GM04504 (cell line): ENCODE results near the gene THEMIS.

Source experiments
- DNase-seq: peaks from one replicate; pipeline ENCODE4 v3.0.0-alpha.2; 2012; ENCODE audit warnings: low read depth

The THEMIS gene

GRCh38 chr6:127859956-127860355 lies 40.9 kb downstream of the THEMIS start:
- no peak for DNase-seq

GRCh38 chr6:127858727-127859391 lies 42.0 kb downstream of the THEMIS start:
- no peak for DNase-seq

DNA sequence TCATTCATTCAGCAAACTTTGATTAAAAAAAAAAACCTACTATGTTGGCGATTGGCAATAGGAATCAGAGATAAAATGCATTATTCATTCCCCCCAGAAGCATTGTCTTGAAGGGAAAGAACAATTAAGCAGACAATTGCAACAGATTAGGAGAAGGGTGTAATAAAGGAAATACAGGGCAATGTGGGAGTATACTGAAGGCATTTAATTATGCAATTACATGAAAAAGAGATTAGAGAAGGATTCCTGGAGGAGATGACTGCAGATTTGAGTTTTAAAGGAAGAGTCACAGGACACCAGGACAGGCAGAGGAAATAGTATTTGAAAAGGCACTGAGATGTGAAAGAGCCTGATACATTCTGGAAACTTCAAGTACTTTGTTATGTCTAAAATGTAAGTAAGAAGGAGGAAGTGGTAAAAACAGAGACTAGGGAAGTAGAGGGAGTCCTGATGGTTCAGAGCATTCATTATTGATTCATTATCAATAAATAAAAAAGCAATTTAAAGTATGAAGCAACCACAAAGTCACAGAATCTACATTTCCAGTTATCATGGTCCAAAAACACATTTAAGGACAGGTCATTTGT lies 43.7 kb downstream of the THEMIS start:
- DNase-seq = no peak

DNA sequence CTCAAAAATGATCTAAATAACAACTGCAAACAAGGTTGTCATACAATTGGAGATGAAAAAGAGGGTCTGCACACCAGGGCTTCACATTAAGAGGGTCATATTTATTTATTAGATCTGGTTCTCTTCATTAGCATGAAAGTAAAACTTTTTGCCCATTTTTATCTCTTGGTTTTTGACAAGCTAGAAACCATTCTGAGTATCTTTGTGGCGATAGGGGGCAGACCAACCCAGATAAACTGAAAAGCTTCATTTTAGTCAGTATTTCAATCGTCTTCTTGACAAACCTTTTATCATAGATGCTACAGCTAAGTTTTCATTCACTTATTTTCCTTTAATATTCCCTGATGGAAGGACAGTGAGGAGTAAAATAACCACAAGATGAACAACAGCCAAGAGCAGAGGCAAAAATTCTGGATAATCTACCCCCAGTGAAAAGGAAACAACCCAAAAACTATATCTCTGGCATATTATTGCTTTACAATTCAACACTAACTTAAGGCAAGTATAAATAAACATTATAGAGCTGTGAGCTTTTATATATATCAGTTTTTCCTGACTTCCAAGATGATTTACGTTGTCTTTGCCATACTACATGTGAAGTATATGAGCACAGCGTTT lies 45.2 kb downstream of the THEMIS start:
- DNase-seq = no peak

- no peak for DNase-seq
Observed at GRCh38 chr6:127854009-127854408, 46.8 kb downstream of the THEMIS start.

- DNase-seq = no peak
Observed at GRCh38 chr6:127851197-127851596, 49.7 kb downstream of the THEMIS start.

DNA sequence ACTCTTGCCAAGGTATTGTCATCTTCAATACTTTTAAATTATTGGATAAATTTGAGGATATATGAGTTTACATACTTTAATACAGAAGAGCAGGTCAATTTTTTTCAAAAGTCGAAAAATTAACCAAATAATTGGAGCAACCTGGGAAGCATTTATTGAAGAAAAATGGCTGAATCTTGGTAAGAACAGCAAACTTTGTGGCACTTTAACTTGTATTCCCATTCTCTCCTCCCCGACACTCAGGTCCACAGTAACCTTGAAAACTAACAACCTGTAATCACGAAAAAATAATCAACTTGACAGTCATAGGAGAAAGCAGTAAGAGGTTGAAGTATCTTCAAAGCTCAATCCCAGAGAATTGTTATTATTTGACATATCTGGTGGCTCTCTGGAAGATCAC lies 55.6 kb downstream of the THEMIS start:
- DNase-seq = no peak

DNA sequence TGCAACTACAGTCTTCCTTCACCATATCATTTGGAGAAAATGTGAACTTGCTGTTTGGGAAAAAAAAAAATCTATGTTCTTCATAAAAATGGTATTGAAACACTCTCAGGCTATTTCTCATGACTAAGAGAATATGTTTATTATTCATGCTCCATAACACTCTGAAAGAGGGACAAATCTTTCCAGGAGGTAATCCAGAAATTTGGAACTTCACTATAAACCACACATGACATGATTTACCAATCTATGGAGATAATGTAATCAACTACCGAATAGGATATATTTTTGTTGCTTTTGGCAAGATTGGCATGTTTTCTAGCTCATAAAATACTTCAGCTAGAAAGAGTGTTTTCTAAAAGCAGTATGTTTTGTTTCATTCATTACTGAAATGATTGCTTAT lies 56.3 kb downstream of the THEMIS start:
- DNase-seq = no peak

DNA sequence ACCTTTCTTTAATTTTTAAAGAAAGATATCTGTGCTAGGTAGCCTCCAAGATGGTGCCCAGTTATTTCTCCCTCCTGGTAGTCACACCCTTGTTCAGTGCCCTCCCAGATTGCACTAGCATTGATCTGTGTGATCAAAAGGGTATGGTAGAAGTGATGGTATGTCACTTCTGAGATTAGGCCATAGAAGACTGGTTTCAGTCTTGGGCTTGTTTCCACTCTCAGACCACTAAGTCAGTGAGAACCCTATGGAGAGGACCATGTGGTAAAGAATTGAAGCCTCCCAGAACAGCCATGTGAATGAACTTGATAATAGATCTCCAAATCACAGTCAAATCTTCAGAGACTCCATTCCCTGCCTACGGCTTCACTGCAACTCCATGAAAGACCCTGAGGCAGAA lies 57.3 kb downstream of the THEMIS start:
- no peak for DNase-seq

GRCh38 chr6:127842562-127842961 lies 58.3 kb downstream of the THEMIS start:
- no peak for DNase-seq

GRCh38 chr6:127841811-127842210 lies 59.0 kb downstream of the THEMIS start:
- DNase-seq = no peak

- no peak for DNase-seq
Observed at GRCh38 chr6:127834136-127834535, 66.7 kb downstream of the THEMIS start.

DNA sequence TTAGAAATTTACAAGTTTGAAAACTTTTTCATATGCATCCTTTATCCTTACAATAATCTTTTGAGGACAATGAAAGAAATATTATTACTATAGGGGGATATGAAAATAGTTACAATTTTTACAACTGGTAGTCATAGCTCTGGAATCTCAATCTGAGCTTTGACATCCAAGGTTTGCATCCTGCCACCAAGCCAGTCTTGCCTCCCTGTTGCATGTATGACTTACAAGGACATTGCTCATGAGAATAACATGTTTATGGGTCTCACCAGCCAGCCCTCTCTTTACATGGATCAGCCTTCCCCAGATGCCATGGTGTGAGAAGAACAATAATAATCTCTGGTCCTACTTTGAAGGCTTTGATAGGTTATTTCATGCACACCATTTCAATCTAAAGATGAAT lies 67.5 kb downstream of the THEMIS start:
- no peak for DNase-seq

DNA sequence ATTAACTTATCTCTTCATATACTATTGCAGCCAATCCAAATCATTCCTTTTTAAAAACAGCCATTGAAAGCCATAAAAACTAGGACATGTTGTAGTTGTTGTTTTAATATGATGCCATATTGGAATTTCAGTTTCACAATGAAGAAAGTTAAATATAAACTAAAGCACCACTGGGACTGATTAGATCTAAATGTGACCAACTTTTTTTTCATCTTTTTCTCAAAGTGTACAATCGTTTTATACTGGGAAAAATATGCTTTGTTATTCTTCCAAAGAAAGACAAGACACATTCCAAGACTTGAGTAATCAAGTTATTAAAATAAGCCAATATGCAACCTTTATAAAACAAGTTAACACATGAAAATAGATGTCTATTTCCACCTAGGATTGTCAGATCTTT lies 68.5 kb downstream of the THEMIS start:
- DNase-seq = no peak

GRCh38 chr6:127824061-127824460 lies 76.8 kb downstream of the THEMIS start:
- DNase-seq = no peak

DNA sequence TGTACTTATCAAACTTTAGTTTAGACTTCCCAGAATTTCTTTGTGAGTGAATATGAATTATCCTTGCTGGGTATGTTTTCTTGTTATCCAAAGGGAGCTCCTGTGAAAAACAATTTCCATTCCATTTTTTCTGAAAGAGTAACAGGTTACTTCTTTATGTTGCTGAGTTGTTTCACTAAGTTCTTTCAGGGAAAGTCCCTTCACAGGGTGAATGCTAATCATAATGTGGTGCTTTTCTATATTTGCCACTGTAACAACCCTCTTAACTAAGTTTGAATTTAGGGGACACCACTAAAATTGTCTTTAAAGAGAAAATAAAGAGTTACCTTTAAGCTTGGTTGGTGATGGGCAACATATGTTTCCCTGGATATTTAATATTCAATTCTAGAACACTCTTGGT lies 79.4 kb downstream of the THEMIS start:
- no peak for DNase-seq

DNA sequence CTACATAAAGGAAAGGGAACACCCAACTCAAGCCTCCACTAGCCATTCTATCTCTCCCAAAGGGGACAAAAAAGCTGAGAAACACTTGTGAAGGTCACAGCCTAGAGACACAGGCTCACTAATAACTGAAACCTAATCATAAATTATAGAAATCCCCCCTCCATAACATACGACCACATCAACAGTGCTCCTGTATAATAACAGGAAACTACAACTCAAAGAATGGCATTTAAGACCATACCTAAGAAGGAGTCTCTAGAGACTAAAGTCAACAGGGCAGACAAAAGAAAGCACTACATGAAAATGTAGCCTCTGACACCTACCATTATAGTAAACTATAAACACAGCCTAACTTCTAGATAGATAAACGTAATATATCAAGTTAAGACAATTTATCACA lies 82.7 kb downstream of the THEMIS start:
- no peak for DNase-seq

GRCh38 chr6:127816643-127817042 lies 84.2 kb downstream of the THEMIS start:
- no peak for DNase-seq

GRCh38 chr6:127813699-127814027 lies 87.2 kb downstream of the THEMIS start:
- no peak for DNase-seq

- DNase-seq = no peak
Observed at GRCh38 chr6:127812985-127813698, 87.7 kb downstream of the THEMIS start.

DNA sequence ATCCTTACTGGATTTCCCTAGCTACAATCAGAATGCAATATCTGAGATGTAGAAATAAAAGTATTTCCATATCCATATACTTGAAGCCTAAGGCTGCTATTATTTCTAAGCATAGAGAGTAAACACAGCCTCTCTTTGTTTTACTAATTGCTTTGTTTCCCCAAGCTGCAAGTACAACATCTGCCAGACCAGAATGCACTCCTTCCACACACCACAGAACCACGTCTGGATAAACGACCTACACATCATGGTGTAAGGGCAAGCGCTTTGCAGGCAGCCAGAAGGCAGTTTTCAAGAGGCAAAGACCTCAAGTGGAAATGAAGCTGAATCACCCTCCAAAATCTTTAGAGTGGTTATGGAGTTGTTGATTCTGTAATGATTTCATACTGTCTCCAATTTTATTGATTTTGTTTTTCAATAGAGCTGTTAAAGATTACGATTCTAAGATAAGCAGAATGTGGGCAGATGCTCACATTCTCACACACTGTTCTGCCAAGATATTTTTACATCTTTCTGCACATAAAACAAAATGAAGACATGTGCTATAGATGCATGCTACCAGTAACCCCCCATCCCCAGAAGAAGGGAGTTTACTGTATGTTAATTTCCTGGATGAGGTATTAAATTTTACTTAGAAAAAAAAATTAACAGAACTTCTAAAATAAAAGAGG lies 88.8 kb downstream of the THEMIS start:
- no peak for DNase-seq

- no peak for DNase-seq
Observed at GRCh38 chr6:127807806-127808517, 92.9 kb downstream of the THEMIS start.
